Neural progenitor cell (in vitro differentiated cells): Measurements from ENCODE around the gene ZNF385D. TPM values are rescaled to one million over a fixed set of nuclear protein-coding genes. Genes with fewer than 3 reads are reported as not detected.

Experiments
- DNase-seq: peaks from one replicate; pipeline ENCODE4 v3.0.0-alpha.2; 2016; ENCODE audit warnings: low spot score
- H2AFZ ChIP-seq: fragments of 200-600 bp; sonication (generic); replicated peaks from 2 replicates; pipeline ENCODE4 v1.6.1; 2016; ENCODE audit warnings: antibody characterized with exemption
- H3F3A ChIP-seq: fragments of 200-600 bp; sonication (generic); 2 replicates; pipeline ENCODE4 v1.6.1; 2016; ENCODE audit warnings: antibody characterized with exemption, low read depth
- H3K27ac ChIP-seq: fragments of 200-600 bp; sonication (generic); 2 replicates; pipeline ENCODE4 v1.5.1; 2016; ENCODE audit warnings: mild to moderate bottlenecking
- H3K27me3 ChIP-seq: fragments of 200-600 bp; sonication (generic); 2 replicates; pipeline ENCODE4 v1.6.1; 2016; ENCODE audit warnings: mild to moderate bottlenecking, moderate library complexity
- H3K36me3 ChIP-seq: fragments of 200-600 bp; sonication (generic); 2 replicates; pipeline ENCODE4 v1.5.1; 2016
- H3K4me1 ChIP-seq: fragments of 200-600 bp; sonication (generic); 2 replicates; pipeline ENCODE4 v1.6.1; 2016; ENCODE audit warnings: mixed run types
- H3K4me2 ChIP-seq: fragments of 200-600 bp; sonication (generic); 2 replicates; pipeline ENCODE4 v1.6.1; 2016
- H3K4me3 ChIP-seq: fragments of 200-600 bp; sonication (generic); 2 replicates; pipeline ENCODE4 v1.5.1; 2016
- H3K79me2 ChIP-seq: fragments of 200-600 bp; sonication (generic); 2 replicates; pipeline ENCODE4 v1.6.1; 2016; ENCODE audit warnings: low read depth
- H3K9ac ChIP-seq: fragments of 200-600 bp; sonication (generic); 2 replicates; pipeline ENCODE4 v1.6.1; 2016
- H3K9me3 ChIP-seq: fragments of 200-600 bp; sonication (generic); 2 replicates; pipeline ENCODE4 v1.5.1; 2016; ENCODE audit warnings: low read depth
- H4K20me1 ChIP-seq: fragments of 200-600 bp; sonication (generic); 2 replicates; pipeline ENCODE4 v1.6.1; 2016; ENCODE audit warnings: low read depth
- H3K27ac Mint-ChIP-seq: 3 replicates; pipeline ENCODE4 v1.8.0; 2021; ENCODE audit warnings: mixed read lengths
- H3K27me3 Mint-ChIP-seq: 2 replicates; pipeline ENCODE4 v1.8.0; 2022; ENCODE audit warnings: low read depth, mild to moderate bottlenecking, inconsistent platforms, moderate library complexity, mixed read lengths; ENCODE audit not compliant: insufficient read depth
- H3K36me3 Mint-ChIP-seq: 3 replicates; pipeline ENCODE4 v1.8.0; 2021; ENCODE audit warnings: mixed read lengths
- H3K4me1 Mint-ChIP-seq: 3 replicates; pipeline ENCODE4 v1.8.0; 2021; ENCODE audit warnings: mixed read lengths
- H3K4me3 Mint-ChIP-seq: 3 replicates; pipeline ENCODE4 v1.8.0; 2021; ENCODE audit warnings: mild to moderate bottlenecking, moderate library complexity, mixed read lengths
- H3K9me3 Mint-ChIP-seq: 3 replicates; pipeline ENCODE4 v1.8.0; 2020; ENCODE audit warnings: mixed read lengths
- CTCF ChIP-seq: fragments of 200-600 bp; sonication (generic); IDR thresholded peaks from 2 replicates; pipeline ENCODE4 v1.5.1; 2017; ENCODE audit warnings: antibody characterized with exemption, mild to moderate bottlenecking
- EZH2 ChIP-seq: fragments of 200-600 bp; sonication (generic); IDR thresholded peaks from 2 replicates; pipeline ENCODE4 v1.6.1; 2017; ENCODE audit warnings: antibody characterized with exemption, mild to moderate bottlenecking, moderate library complexity
- EZH2phosphoT487 ChIP-seq: fragments of 200-600 bp; sonication (generic); IDR thresholded peaks from 2 replicates; pipeline ENCODE4 v1.6.1; 2017; ENCODE audit warnings: antibody characterized with exemption
- total RNA-seq: library from RNA; depleted of rRNA; stranded (reverse); fragments of >200 nt; gene quantifications from 2 replicates; pipeline ENCODE4 v1.2.3, GENCODE V29; 2015; ENCODE audit warnings: low replicate concordance

ZNF385D gene
- total RNA-seq, 1 donor from 2014 or later: 4.4 TPM

- Mint-ChIP-seq H3K27ac (no peak overlapping the region), H3K27me3 (peaks cover 2% of the 10 kb centered on the region), H3K9me3 (no peaks in the 10 kb centered on the region)
These were observed 210.7 kb downstream of the ZNF385D start for GRCh38 chr3:21540265-21540664.

GRCh38 chr3:21534462-21534861, 216.5 kb downstream of the ZNF385D start:
- no peak for TF ChIP-seq EZH2
- no peak for TF ChIP-seq EZH2phosphoT487
- no peak for TF ChIP-seq CTCF
- H3K4me2 ChIP-seq: no peak overlapping the region
- Mint-ChIP-seq H3K36me3 (no peaks in the 10 kb centered on the region), H3K27me3 (peaks cover 2% of the 10 kb centered on the region), H3K4me3 (no peak overlapping the region), H3K27ac (no peak overlapping the region), H3K9me3 (no peaks in the 10 kb centered on the region), H3K4me1 (no peaks in the 10 kb centered on the region)
- no peaks in the 10 kb centered on the region for H3K27me3 ChIP-seq
- H3K27ac ChIP-seq: no peak overlapping the region
- H2AFZ ChIP-seq: no peak overlapping the region
- no peaks in the 10 kb centered on the region for H3K79me2 ChIP-seq
- H3K9me3 ChIP-seq: no peaks in the 10 kb centered on the region
- no peak for DNase-seq
- no peak overlapping the region for H3K4me3 ChIP-seq
- no peak overlapping the region for H3K9ac ChIP-seq
- no peaks in the 10 kb centered on the region for H4K20me1 ChIP-seq
- no peaks in the 10 kb centered on the region for H3F3A ChIP-seq
- H3K4me1 ChIP-seq: no peaks in the 10 kb centered on the region
- no peaks in the 10 kb centered on the region for H3K36me3 ChIP-seq

More at GRCh38 chr3:21540265-21540664, 210.7 kb downstream of the ZNF385D start:
- Histone ChIP-seq H3K36me3 (no peaks in the 10 kb centered on the region), H4K20me1 (no peaks in the 10 kb centered on the region), H3F3A (no peaks in the 10 kb centered on the region), H3K4me1 (no peaks in the 10 kb centered on the region), H3K4me3 (no peak overlapping the region), H3K27me3 (no peaks in the 10 kb centered on the region), H3K4me2 (no peak overlapping the region), H3K27ac (no peak overlapping the region), H3K9me3 (no peaks in the 10 kb centered on the region), H3K9ac (no peak overlapping the region), H2AFZ (no peak overlapping the region), H3K79me2 (no peaks in the 10 kb centered on the region)
- Mint-ChIP-seq H3K36me3 (no peaks in the 10 kb centered on the region), H3K4me3 (no peak overlapping the region), H3K4me1 (no peaks in the 10 kb centered on the region)
- TF ChIP-seq EZH2: no peak
- no peak for TF ChIP-seq EZH2phosphoT487
- no peak for TF ChIP-seq CTCF
- no peak for DNase-seq

GRCh38 chr3:21533002-21533401, 218.0 kb downstream of the ZNF385D start:
- H3K9me3 Mint-ChIP-seq: no peaks in the 10 kb centered on the region
- no peaks in the 10 kb centered on the region for H4K20me1 ChIP-seq
- H3K27me3 ChIP-seq: no peaks in the 10 kb centered on the region
- no peak overlapping the region for H3K9ac ChIP-seq
- H3K27ac ChIP-seq: no peak overlapping the region
- H3K36me3 ChIP-seq: no peaks in the 10 kb centered on the region
- TF ChIP-seq EZH2 (no peak), CTCF (no peak), EZH2phosphoT487 (no peak)
- H3K4me1 Mint-ChIP-seq: no peaks in the 10 kb centered on the region
- no peaks in the 10 kb centered on the region for H3K4me1 ChIP-seq
- no peak overlapping the region for H3K4me3 Mint-ChIP-seq
- H3K4me3 ChIP-seq: no peak overlapping the region
- no peak overlapping the region for H3K4me2 ChIP-seq
- H3K9me3 ChIP-seq: no peaks in the 10 kb centered on the region
- H3K79me2 ChIP-seq: no peaks in the 10 kb centered on the region
- no peaks in the 10 kb centered on the region for H3K36me3 Mint-ChIP-seq
- no peaks in the 10 kb centered on the region for H3F3A ChIP-seq
- H3K27me3 Mint-ChIP-seq: peaks cover 2% of the 10 kb centered on the region
- no peak overlapping the region for H2AFZ ChIP-seq
- DNase-seq: no peak
- H3K27ac Mint-ChIP-seq: no peak overlapping the region
